C4-2B (cell line): ENCODE results near the gene A4GALT.

Experiments
- H3K27ac ChIP-seq: fragments of 450-650 bp; 2 replicates; pipeline ENCODE4 v1.5.1; 2017
- ZFX ChIP-seq: fragments of 450-650 bp; IDR thresholded peaks from 2 replicates; pipeline ENCODE4 v1.6.1; 2017
- TF ChIP-seq, protein P1 (sequence below): fragments of 450-650 bp; conservative IDR thresholded peaks from 2 replicates; pipeline ENCODE4 v1.5.1; 2017; ENCODE audit warnings: mild to moderate bottlenecking

The A4GALT gene

DNA sequence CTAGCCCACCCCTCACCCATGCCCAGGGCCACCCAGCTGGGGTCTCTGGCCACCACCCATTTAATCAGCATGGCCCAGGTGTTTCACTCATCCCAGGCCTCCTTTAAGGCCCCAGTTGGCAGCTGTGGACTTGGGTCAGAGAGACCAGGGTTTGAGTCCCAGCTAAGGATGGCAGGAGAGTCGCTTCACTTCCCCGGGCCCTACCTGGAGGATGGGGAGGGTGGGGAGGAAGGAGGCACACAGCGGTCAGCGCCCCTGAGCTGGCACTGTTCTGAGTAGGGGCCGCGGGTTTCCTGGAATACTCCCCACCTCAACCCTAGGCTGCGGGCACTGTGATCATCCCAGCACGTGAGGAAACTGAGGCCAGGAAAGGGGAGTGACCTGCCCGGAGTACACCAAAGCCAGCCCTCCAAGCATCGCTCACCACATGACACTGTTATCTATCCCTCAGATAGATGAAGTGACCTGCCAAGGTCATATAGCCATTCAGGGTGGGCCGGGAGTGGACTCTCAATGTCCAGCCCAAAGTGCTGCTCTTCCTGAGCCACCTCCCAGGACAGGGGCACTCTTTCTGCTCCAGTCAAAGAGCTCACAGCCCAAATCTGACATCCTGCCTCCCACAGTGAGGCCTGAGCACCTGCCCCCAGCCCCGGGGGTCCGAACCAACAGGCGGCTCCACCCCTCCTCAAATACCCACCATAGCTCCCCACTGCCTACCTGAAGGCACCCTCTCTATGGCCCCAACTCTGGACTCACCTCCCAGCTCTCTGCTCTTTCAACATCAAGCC lies 76.8 kb downstream of the A4GALT start:
- TF ChIP-seq, protein P1, sequence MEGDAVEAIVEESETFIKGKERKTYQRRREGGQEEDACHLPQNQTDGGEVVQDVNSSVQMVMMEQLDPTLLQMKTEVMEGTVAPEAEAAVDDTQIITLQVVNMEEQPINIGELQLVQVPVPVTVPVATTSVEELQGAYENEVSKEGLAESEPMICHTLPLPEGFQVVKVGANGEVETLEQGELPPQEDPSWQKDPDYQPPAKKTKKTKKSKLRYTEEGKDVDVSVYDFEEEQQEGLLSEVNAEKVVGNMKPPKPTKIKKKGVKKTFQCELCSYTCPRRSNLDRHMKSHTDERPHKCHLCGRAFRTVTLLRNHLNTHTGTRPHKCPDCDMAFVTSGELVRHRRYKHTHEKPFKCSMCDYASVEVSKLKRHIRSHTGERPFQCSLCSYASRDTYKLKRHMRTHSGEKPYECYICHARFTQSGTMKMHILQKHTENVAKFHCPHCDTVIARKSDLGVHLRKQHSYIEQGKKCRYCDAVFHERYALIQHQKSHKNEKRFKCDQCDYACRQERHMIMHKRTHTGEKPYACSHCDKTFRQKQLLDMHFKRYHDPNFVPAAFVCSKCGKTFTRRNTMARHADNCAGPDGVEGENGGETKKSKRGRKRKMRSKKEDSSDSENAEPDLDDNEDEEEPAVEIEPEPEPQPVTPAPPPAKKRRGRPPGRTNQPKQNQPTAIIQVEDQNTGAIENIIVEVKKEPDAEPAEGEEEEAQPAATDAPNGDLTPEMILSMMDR = no peak
- no peak for TF ChIP-seq ZFX
- H3K27ac ChIP-seq = no peak overlapping the region

DNA sequence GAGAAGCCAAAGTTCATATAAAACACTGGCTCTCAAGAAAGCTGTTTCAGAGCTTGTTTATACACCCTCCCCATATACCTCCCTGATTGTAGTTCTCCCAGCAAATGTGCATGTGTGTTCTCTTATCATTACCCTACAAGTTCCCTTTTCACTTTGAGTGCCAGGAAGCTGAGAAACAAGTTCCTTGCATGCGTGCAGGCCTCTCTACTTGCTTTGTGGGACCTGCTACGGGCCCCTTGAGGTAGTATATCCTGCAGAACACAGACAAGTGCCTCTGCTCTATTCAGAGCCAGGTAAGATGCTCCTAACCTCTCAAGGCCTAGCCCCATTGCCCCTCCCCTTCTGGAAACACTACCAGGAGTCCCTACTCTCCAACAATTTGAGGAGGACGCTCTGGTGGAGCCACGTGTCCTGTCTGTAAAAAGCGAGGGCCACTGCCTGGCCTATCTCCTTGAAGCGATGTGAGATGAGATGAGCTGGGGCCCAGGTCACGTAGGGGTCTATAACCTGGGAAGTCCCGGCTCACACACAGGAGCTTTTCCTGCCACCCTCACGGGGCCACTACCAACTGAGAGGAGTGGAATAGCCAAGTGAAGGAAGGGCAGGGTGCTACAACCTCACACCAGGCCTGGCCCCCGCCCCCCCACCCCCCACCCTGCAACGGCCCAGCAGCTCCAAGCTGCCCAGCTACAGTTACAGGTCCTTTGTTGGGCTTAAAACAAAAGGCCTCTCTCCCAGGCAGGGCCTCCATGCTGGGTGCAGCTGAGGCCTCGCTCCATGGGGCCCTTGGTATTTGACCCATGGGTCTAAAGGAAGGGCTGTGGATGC lies 77.7 kb downstream of the A4GALT start:
- TF ChIP-seq ZFX = no peak
- TF ChIP-seq, protein P1 = no peak
- no peak overlapping the region for H3K27ac ChIP-seq
